Progenitor cell of endocrine pancreas (in vitro differentiated cells): ENCODE data around the gene GALNT9. TPM values are rescaled to one million over a fixed set of nuclear protein-coding genes. Genes with fewer than 3 reads are reported as not detected.
"Not testable (repeated sequence)": the region's sequence is repeated elsewhere in the genome, so short reads cannot be mapped to it uniquely, and the experiment has no call there.

Source experiments
- DNase-seq: peaks from one replicate; pipeline ENCODE4 v3.0.0; 2021; ENCODE audit warnings: low spot score; ENCODE audit not compliant: unreplicated experiment
- H3K27ac Mint-ChIP-seq: 2 replicates; pipeline ENCODE4 v1.8.0; 2021; ENCODE audit warnings: mild to moderate bottlenecking, moderate library complexity, mixed read lengths
- H3K27me3 Mint-ChIP-seq: 2 replicates; pipeline ENCODE4 v1.8.0; 2021; ENCODE audit warnings: mixed read lengths
- H3K36me3 Mint-ChIP-seq: 2 replicates; pipeline ENCODE4 v1.8.0; 2022; ENCODE audit warnings: mixed read lengths; ENCODE audit not compliant: insufficient read depth
- H3K4me1 Mint-ChIP-seq: 2 replicates; pipeline ENCODE4 v1.8.0; 2021; ENCODE audit warnings: low read depth, mixed read lengths
- H3K4me3 Mint-ChIP-seq: 2 replicates; pipeline ENCODE4 v1.8.0; 2021; ENCODE audit warnings: low read depth, mild to moderate bottlenecking, moderate library complexity, mixed read lengths
- H3K9me3 Mint-ChIP-seq: 2 replicates; pipeline ENCODE4 v1.8.0; 2021; ENCODE audit warnings: low read depth, mixed read lengths
- CTCF ChIP-seq: fragments of 200-600 bp; sonication (generic); IDR thresholded peaks from one replicate; pipeline ENCODE4 v1.5.0; 2021; ENCODE audit warnings: antibody characterized with exemption, mild to moderate bottlenecking; ENCODE audit not compliant: unreplicated experiment
- total RNA-seq: library from RNA; stranded (reverse); gene quantifications from 2 replicates; pipeline ENCODE4 v1.2.1, GENCODE V29; 2021

The GALNT9 gene
- total RNA-seq, 1 donor from 2014 or later: 0.36 TPM

GRCh38 chr12:132255642-132256041 is 73.7 kb downstream of the GALNT9 start:
- no peak for DNase-seq
- Mint-ChIP-seq H3K4me3 (no peak overlapping the region), H3K9me3 (no peaks in the 10 kb centered on the region), H3K27me3 (peaks cover 55% of the 10 kb centered on the region), H3K27ac (no peak overlapping the region), H3K36me3 (no peaks in the 10 kb centered on the region), H3K4me1 (no peaks in the 10 kb centered on the region)
- TF ChIP-seq CTCF: no peak

GRCh38 chr12:132253698-132254480 is 75.5 kb downstream of the GALNT9 start:
- H3K4me1 Mint-ChIP-seq: no peaks in the 10 kb centered on the region
- no peak overlapping the region for H3K27ac Mint-ChIP-seq
- no peaks in the 10 kb centered on the region for H3K36me3 Mint-ChIP-seq
- H3K4me3 Mint-ChIP-seq: no peak overlapping the region
- H3K27me3 Mint-ChIP-seq: peaks cover 60% of the 10 kb centered on the region
- no peak for TF ChIP-seq CTCF
- no peaks in the 10 kb centered on the region for H3K9me3 Mint-ChIP-seq
- DNase-seq: no peak

GRCh38 chr12:132252981-132253380 is 76.4 kb downstream of the GALNT9 start:
- H3K27ac Mint-ChIP-seq, H3K4me3 Mint-ChIP-seq, H3K36me3 Mint-ChIP-seq, DNase-seq, H3K9me3 Mint-ChIP-seq, H3K4me1 Mint-ChIP-seq: not testable (repeated sequence)
- H3K27me3 Mint-ChIP-seq: peaks cover 65% of the 10 kb centered on the region

GRCh38 chr12:132251741-132252490 is 77.5 kb downstream of the GALNT9 start:
- Mint-ChIP-seq H3K4me3 (no peak overlapping the region), H3K36me3 (no peaks in the 10 kb centered on the region), H3K27ac (no peak overlapping the region), H3K4me1 (no peaks in the 10 kb centered on the region), H3K9me3 (no peaks in the 10 kb centered on the region), H3K27me3 (peaks cover 72% of the 10 kb centered on the region)
- TF ChIP-seq CTCF: no peak
- DNase-seq: no peak

GRCh38 chr12:132251310-132251709 is 78.1 kb downstream of the GALNT9 start:
- no peak for DNase-seq
- H3K4me1 Mint-ChIP-seq: no peaks in the 10 kb centered on the region
- no peak overlapping the region for H3K4me3 Mint-ChIP-seq
- no peak for TF ChIP-seq CTCF
- no peaks in the 10 kb centered on the region for H3K36me3 Mint-ChIP-seq
- no peak overlapping the region for H3K27ac Mint-ChIP-seq
- peaks cover 71% of the 10 kb centered on the region for H3K27me3 Mint-ChIP-seq
- H3K9me3 Mint-ChIP-seq: no peaks in the 10 kb centered on the region
